Activated CD8-positive, alpha-beta T cell treated with anti-CD3 and anti-CD28 coated beads for 36 hours (primary cell): ENCODE data around the gene PLEKHG3. TPM values are rescaled to one million over a fixed set of nuclear protein-coding genes. Genes with fewer than 3 reads are reported as not detected.
A peak's percentile ranks its signal among the peaks of the same experiment; 100 is the strongest.

Experiments used
- ATAC-seq: fragments of 200-7000 bp; cut with Tn5 transposase; one replicate; pipeline ENCODE4 v1.10.0; 2021; ENCODE audit warnings: mild to moderate bottlenecking, moderate library complexity
- CTCF ChIA-PET: fragments of 350-600 bp; sonication (Branson Sonifier 250); formaldehyde crosslinking; loops from one replicate; lab custom pipeline; 2021; ENCODE audit warnings: antibody characterized with exemption; lab: Charles Lee
- POLR2A ChIA-PET: fragments of 350-600 bp; sonication (Branson Sonifier 250); formaldehyde crosslinking; loops from one replicate; lab custom pipeline; 2021; ENCODE audit warnings: antibody characterized with exemption; lab: Charles Lee
- DNase-seq: peaks from one replicate; pipeline ENCODE4 v3.0.0-alpha.2; 2020
- H3K27ac Mint-ChIP-seq: one replicate; pipeline ENCODE4 v1.8.0; 2021; ENCODE audit warnings: mild to moderate bottlenecking, mixed read lengths
- H3K27me3 Mint-ChIP-seq: one replicate; pipeline ENCODE4 v1.8.0; 2021; ENCODE audit warnings: mixed read lengths
- H3K36me3 Mint-ChIP-seq: one replicate; pipeline ENCODE4 v1.8.0; 2021; ENCODE audit warnings: low read depth, mixed read lengths
- H3K4me1 Mint-ChIP-seq: one replicate; pipeline ENCODE4 v1.8.0; 2021; ENCODE audit warnings: low read depth, mixed read lengths
- H3K4me3 Mint-ChIP-seq: one replicate; pipeline ENCODE4 v1.8.0; 2021; ENCODE audit warnings: mild to moderate bottlenecking, moderate library complexity, mixed read lengths
- H3K9me3 Mint-ChIP-seq: one replicate; pipeline ENCODE4 v1.8.0; 2021; ENCODE audit warnings: mixed read lengths
- intact Hi-C: fragments of 100-400 bp; cut with micrococcal nuclease; formaldehyde crosslinking; loops from one replicate; pipeline ENCODE4 v1.10.0; 2022
- total RNA-seq, 2 experiments: library from RNA; stranded (reverse); gene quantifications; one replicate each; pipeline ENCODE4 v1.2.3, GENCODE V29; 2021
- TF ChIP-seq, protein P1 (sequence below): fragments of 200-600 bp; IDR thresholded peaks from one replicate; pipeline ENCODE4 v1.8.0; 2022; ENCODE audit warnings: antibody characterized with exemption, mild to moderate bottlenecking

Gene PLEKHG3
- total RNA-seq, 2 experiments from 2014 or later: 2.7 to 2.8 TPM

DNA sequence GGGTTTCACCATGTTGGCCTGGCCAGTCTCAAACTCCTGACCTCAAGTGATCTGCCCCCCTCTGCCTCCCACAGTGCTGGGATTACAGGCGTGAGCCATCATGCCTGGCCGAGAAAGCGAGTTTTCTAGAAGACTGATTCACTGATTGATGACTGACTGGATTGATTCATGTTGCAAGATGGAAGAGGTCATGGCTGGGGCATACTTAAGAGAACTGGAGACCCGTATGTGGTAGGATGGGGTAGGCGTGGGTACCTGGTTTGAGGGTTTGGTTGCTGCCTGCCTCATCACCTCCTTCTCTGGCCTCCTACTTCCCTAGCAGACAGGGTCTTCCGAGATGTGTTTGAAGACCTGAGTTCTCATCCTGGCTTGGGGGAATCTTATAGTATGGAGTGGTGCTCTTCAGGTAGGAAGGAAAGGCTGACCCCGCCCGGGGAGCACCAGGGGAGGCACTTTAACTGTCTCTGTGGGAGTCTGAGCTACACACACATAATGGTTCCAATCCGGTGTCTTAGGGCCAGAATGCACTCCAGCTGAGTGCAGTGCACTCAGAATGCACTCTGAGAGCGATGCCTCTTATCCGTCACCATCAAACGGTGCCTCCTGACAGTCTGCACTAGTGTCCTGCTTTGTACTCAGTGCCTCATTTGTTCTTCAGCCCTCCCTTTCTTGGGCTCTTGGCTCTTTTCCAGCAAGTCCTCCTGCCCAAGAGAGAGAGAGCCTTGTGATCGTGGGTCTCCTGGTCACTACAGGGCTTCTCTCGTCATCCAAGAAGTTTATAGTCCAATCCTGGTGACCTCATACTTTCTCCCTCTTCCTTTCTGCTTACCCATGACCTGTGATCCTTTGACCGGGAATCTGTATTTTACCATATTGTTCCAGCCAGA is 19.7 kb downstream of the PLEKHG3 start:
- DNase-seq (peak; percentile 16), ATAC-seq (peak; percentile 55)
- intact Hi-C loops: no loop called here
- Mint-ChIP-seq H3K4me3 (no peak overlapping the region), H3K27ac (no peak overlapping the region), H3K9me3 (no peaks in the 10 kb centered on the region), H3K4me1 (peaks cover 24% of the 10 kb centered on the region), H3K27me3 (no peaks in the 10 kb centered on the region), H3K36me3 (no peaks in the 10 kb centered on the region)
- POLR2A ChIA-PET: no interaction called here
- CTCF ChIA-PET: interaction anchor here (1.1 kb wide), 1 partner anchor 52 kb away, joined by 3 read pairs; no protein-coding TSS in a partner anchor
- TF ChIP-seq, protein P1, sequence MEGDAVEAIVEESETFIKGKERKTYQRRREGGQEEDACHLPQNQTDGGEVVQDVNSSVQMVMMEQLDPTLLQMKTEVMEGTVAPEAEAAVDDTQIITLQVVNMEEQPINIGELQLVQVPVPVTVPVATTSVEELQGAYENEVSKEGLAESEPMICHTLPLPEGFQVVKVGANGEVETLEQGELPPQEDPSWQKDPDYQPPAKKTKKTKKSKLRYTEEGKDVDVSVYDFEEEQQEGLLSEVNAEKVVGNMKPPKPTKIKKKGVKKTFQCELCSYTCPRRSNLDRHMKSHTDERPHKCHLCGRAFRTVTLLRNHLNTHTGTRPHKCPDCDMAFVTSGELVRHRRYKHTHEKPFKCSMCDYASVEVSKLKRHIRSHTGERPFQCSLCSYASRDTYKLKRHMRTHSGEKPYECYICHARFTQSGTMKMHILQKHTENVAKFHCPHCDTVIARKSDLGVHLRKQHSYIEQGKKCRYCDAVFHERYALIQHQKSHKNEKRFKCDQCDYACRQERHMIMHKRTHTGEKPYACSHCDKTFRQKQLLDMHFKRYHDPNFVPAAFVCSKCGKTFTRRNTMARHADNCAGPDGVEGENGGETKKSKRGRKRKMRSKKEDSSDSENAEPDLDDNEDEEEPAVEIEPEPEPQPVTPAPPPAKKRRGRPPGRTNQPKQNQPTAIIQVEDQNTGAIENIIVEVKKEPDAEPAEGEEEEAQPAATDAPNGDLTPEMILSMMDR: no peak

DNA sequence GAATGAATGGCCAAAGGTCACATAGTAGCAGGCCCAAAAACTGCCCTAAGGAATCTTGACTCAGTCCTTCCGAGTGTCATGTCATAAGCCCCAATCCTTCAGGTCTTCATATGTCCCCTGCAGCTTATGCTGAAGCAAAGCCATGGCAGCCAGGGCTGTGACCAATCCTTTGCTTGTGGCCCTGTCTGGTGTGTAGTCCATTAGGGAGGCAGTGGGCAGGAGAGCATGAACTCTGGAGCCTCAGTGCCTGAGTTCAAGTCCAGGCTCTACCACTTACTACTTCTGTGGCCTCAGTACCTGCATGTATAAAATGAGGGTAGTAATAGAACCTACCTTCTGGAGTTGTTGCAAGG is 20.3 kb downstream of the PLEKHG3 start:
- no peak overlapping the region for H3K27ac Mint-ChIP-seq
- H3K4me3 Mint-ChIP-seq: no peak overlapping the region
- DNase-seq (no peak), ATAC-seq (no peak)
- POLR2A ChIA-PET: no interaction called here
- peaks cover 24% of the 10 kb centered on the region for H3K4me1 Mint-ChIP-seq
- TF ChIP-seq, protein P1: no peak
- no peaks in the 10 kb centered on the region for H3K36me3 Mint-ChIP-seq
- H3K9me3 Mint-ChIP-seq: no peaks in the 10 kb centered on the region
- intact Hi-C loops: no loop called here
- CTCF ChIA-PET: no interaction called here
- H3K27me3 Mint-ChIP-seq: no peaks in the 10 kb centered on the region

DNA sequence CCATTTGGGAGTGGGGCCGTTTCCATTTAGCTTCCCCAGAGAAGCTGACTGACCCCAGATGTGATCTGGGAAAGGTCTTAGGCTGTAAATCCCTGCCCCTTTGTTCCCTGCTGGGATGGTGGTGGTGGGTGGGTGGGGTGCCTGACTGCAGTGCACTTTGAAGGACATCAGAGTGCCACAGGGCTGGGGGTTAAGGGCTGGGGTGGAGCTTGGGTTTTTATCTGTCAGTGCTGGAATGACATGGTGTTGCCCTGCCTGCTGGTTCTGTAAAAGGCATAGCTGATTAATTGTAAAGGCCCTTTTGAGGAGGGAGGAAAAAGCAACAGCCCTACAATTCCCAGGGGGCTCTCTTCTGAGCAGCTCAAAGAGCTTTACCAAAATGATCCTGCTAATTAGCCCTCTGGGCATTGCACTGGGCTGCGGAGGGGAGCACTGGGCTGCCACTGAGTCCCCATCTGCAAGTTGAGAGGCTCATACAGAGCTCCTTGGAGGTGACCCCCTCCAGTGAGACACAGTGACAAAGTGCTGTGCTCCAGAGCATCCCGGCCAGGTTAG is 21.1 kb downstream of the PLEKHG3 start:
- POLR2A ChIA-PET: no interaction called here
- CTCF ChIA-PET: no interaction called here
- DNase-seq: no peak

DNA sequence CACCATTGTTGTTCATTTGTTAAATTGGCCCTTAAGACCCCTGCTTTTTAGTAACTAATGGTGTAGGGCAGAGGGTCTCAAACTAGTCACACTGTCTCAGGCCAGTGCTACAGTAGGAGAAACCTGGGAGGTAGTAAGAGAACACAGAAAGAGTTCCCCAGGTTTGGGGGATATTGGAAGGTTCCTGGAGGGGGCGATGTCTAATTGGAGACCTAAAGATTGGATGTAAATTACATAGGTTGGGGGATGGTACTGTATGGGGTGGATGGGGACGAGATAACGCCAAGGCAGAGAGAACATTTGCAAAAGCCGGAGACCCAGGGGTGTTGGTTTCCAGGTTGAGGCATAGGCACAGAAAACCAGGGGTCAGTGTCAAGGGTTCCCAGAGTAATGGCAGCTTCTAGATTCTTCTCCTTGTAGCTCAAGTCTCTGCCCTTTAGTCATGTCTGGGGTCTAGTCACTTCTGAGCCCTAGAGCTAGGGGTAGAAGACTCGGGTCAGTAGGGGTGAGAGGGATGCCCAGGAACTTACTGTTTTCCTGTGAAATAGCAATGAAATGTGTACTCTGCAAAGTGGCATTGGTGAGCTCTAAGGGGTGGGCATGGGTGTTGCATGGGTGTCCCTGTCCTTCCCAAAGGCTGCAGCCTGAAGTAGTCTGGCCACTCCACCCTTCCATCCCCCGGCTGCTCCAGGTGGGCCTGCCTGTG is 21.8 kb downstream of the PLEKHG3 start:
- TF ChIP-seq, protein P1: no peak
- Mint-ChIP-seq H3K36me3 (no peaks in the 10 kb centered on the region), H3K27me3 (no peaks in the 10 kb centered on the region), H3K4me3 (no peak overlapping the region), H3K27ac (no peak overlapping the region), H3K9me3 (no peaks in the 10 kb centered on the region), H3K4me1 (peaks cover 19% of the 10 kb centered on the region)
- ChIA-PET CTCF (no interaction called here), POLR2A (no interaction called here)
- intact Hi-C loops: no loop called here
- ATAC-seq (no peak), DNase-seq (no peak)

More for the DNA sequence above, 21.1 kb downstream of the PLEKHG3 start:
- Mint-ChIP-seq H3K27ac (no peak overlapping the region), H3K36me3 (no peaks in the 10 kb centered on the region), H3K4me1 (peaks cover 21% of the 10 kb centered on the region), H3K4me3 (no peak overlapping the region), H3K27me3 (no peaks in the 10 kb centered on the region), H3K9me3 (no peaks in the 10 kb centered on the region)
- TF ChIP-seq, protein P1: no peak
- ATAC-seq: no peak
- intact Hi-C loops: no loop called here

DNA sequence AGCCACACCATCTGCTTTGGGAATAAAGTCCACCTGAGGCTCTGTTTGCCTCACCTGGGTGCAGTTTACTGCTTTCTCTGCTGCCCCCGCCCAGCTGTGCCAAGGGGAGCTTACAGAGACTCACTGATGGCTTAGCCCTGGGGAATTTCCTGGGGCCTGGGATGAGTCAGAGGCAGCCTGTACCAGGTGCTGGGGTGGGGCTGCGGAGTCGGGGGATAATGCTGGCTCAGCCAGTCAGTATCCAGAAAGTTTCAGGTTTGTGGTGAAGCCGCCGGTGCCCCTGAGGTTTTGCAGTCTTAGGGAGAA is 22.3 kb downstream of the PLEKHG3 start:
- H3K4me1 Mint-ChIP-seq: peaks cover 19% of the 10 kb centered on the region

More for the DNA sequence above, 22.3 kb downstream of the PLEKHG3 start:
- ChIA-PET CTCF (no interaction called here), POLR2A (no interaction called here)
- H3K27ac Mint-ChIP-seq: no peak overlapping the region
- DNase-seq (peak; percentile 28), ATAC-seq (peak; percentile 40)
- intact Hi-C loops: no loop called here
- no peak overlapping the region for H3K4me3 Mint-ChIP-seq
- no peaks in the 10 kb centered on the region for H3K27me3 Mint-ChIP-seq
- no peaks in the 10 kb centered on the region for H3K36me3 Mint-ChIP-seq
- TF ChIP-seq, protein P1: no peak
- H3K9me3 Mint-ChIP-seq: no peaks in the 10 kb centered on the region
